HG02870 (cell line): ENCODE measurements around the gene PPP2R5A.
A peak's percentile ranks its signal among the peaks of the same experiment; 100 is the strongest.
"Not testable (repeated sequence)": the region's sequence is repeated elsewhere in the genome, so short reads cannot be mapped to it uniquely, and the experiment has no call there.

Experiments
- ATAC-seq: cut with Tn5 transposase; IDR thresholded peaks from one replicate; pipeline ENCODE4 v1.9.1; 2021; ENCODE audit warnings: mild to moderate bottlenecking, moderate library complexity; ENCODE audit not compliant: unreplicated experiment

Gene PPP2R5A

GRCh38 chr1:212351588-212352362 lies 66.6 kb downstream of the PPP2R5A start:
- no peak for ATAC-seq

- no peak for ATAC-seq
Measured at GRCh38 chr1:212353181-212353580, 68.0 kb downstream of the PPP2R5A start.

- ATAC-seq, result no peak
Measured at GRCh38 chr1:212354464-212354863, 69.3 kb downstream of the PPP2R5A start.

GRCh38 chr1:212355230-212355969 lies 70.2 kb downstream of the PPP2R5A start:
- ATAC-seq, result no peak

GRCh38 chr1:212359794-212360479 lies 74.7 kb downstream of the PPP2R5A start:
- no peak for ATAC-seq

- no peak for ATAC-seq
Measured at GRCh38 chr1:212364985-212365384, 79.8 kb downstream of the PPP2R5A start.

- no peak for ATAC-seq
Measured at GRCh38 chr1:212366901-212367300, 81.7 kb downstream of the PPP2R5A start.

GRCh38 chr1:212367474-212368072 lies 82.4 kb downstream of the PPP2R5A start:
- no peak for ATAC-seq

- peak; percentile 80 for ATAC-seq
Measured at GRCh38 chr1:212368073-212368484, 82.9 kb downstream of the PPP2R5A start.

GRCh38 chr1:212375986-212376385 lies 90.8 kb downstream of the PPP2R5A start:
- ATAC-seq, result no peak

- no peak for ATAC-seq
Measured at GRCh38 chr1:212377644-212378043, 92.4 kb downstream of the PPP2R5A start.

GRCh38 chr1:212379366-212379765 lies 94.2 kb downstream of the PPP2R5A start:
- ATAC-seq, result no peak

- no peak for ATAC-seq
Measured at GRCh38 chr1:212381397-212382035, 96.3 kb downstream of the PPP2R5A start.

- ATAC-seq, result no peak
Measured at GRCh38 chr1:212386029-212386428, 100.8 kb downstream of the PPP2R5A start.

- ATAC-seq, result no peak
Measured at GRCh38 chr1:212388985-212389716, 103.9 kb downstream of the PPP2R5A start.

GRCh38 chr1:212395678-212396437 lies 110.6 kb downstream of the PPP2R5A start:
- ATAC-seq, result not testable (repeated sequence)

- ATAC-seq, result no peak
Measured at GRCh38 chr1:212396638-212397037, 111.4 kb downstream of the PPP2R5A start.

GRCh38 chr1:212397171-212397570 lies 112.0 kb downstream of the PPP2R5A start:
- no peak for ATAC-seq

GRCh38 chr1:212401042-212401441 lies 115.8 kb downstream of the PPP2R5A start:
- no peak for ATAC-seq
